HepG2 (cell line): Measurements from ENCODE around the gene PPAN. TPM values are rescaled to one million over a fixed set of nuclear protein-coding genes. Genes with fewer than 3 reads are reported as not detected.

ENCODE experiments used
- ARNT2 ChIP-seq: sonication (generic); formaldehyde crosslinking; IDR thresholded peaks from 2 replicates; pipeline ENCODE4 v1.8.0; 2022; ENCODE audit warnings: mild to moderate bottlenecking, low read depth, missing genetic modification reagents, moderate library complexity
- BCL6 ChIP-seq: IDR thresholded peaks from 2 replicates; pipeline ENCODE4 v1.6.1; 2016; ENCODE audit warnings: missing genetic modification reagents, missing compliant biosample characterization
- GFI1 ChIP-seq: sonication (generic); formaldehyde crosslinking; IDR thresholded peaks from 2 replicates; pipeline ENCODE4 v1.5.0; 2020; ENCODE audit warnings: missing genetic modification reagents, mild to moderate bottlenecking, borderline replicate concordance
- HOXA7 ChIP-seq: sonication (generic); formaldehyde crosslinking; IDR thresholded peaks from 2 replicates; pipeline ENCODE4 v1.8.1; 2022; ENCODE audit warnings: mild to moderate bottlenecking, missing genetic modification reagents, moderate library complexity
- NR2F1 ChIP-seq, 2 experiments: fragments of 450-650 bp in 1 of 2; formaldehyde crosslinking in 1 of 2; IDR thresholded peaks; 2 replicates each; pipeline versions ENCODE4 v1.5.0 to v1.6.1; 2016 to 2020; ENCODE audit warnings: mild to moderate bottlenecking in 1 of 2, missing compliant biosample characterization in 1 of 2, missing genetic modification reagents in 1 of 2, moderate library complexity in 1 of 2
- SRF ChIP-seq: IDR thresholded peaks from 2 replicates; pipeline ENCODE4 v1.6.1; 2011; ENCODE audit warnings: mild to moderate bottlenecking, low read depth, low read length, moderate library complexity
- ZNF563 ChIP-seq: sonication (generic); formaldehyde crosslinking; IDR thresholded peaks from 2 replicates; pipeline ENCODE4 v1.8.0; 2022; ENCODE audit warnings: mild to moderate bottlenecking, moderate library complexity, missing genetic modification reagents
- ZSCAN31 ChIP-seq: sonication (generic); formaldehyde crosslinking; IDR thresholded peaks from 2 replicates; pipeline ENCODE4 v1.5.0; 2020; ENCODE audit warnings: low read depth, mild to moderate bottlenecking, missing genetic modification reagents
- polyA plus RNA-seq, 8 experiments: library from polyadenylated mRNA; depleted of rRNA in 3 of 8; stranded (reverse) in 7 of 8; unstranded in 1 of 8; fragments of >200 nt; fragmentation: Illumina TruSeq in 4 of 8; extraction: Trizol in 4 of 8; gene quantifications; 2 replicates each; pipeline versions ENCODE4 v1.2.1 to v1.2.3, GENCODE V29; 2011 to 2016; ENCODE audit warnings: low read depth in 4 of 8, missing spikeins in 1 of 8, mixed read lengths in 1 of 8; ENCODE audit not compliant: insufficient read depth in 1 of 8
- total RNA-seq, 5 experiments: library from RNA; depleted of rRNA; stranded (reverse); fragments of >200 nt; fragmentation: Illumina TruSeq; extraction: Trizol; gene quantifications; 2 replicates each; pipeline ENCODE4 v1.2.3, GENCODE V29; 2016; ENCODE audit warnings: low read depth in 1 of 5
- TF ChIP-seq, protein P1 (sequence below): sonication (generic); formaldehyde crosslinking; IDR thresholded peaks from 2 replicates; pipeline ENCODE4 v1.4.0; 2020; ENCODE audit warnings: missing genetic modification reagents
- TF ChIP-seq, protein P2 (sequence below): sonication (generic); formaldehyde crosslinking; IDR thresholded peaks from 2 replicates; pipeline ENCODE4 v1.5.0; 2020; ENCODE audit warnings: missing genetic modification reagents
- TF ChIP-seq, protein P3 (sequence below): sonication (generic); formaldehyde crosslinking; IDR thresholded peaks from 2 replicates; pipeline ENCODE4 v1.5.1; 2020; ENCODE audit warnings: mild to moderate bottlenecking, missing genetic modification reagents, moderate library complexity
- TF ChIP-seq, protein P4 (sequence below): sonication (generic); formaldehyde crosslinking; IDR thresholded peaks from 2 replicates; pipeline ENCODE4 v1.4.0; 2020; ENCODE audit warnings: mild to moderate bottlenecking, missing genetic modification reagents
- TF ChIP-seq, protein P5 (sequence below): sonication (generic); formaldehyde crosslinking; IDR thresholded peaks from 2 replicates; pipeline ENCODE4 v1.5.0; 2020; ENCODE audit warnings: mild to moderate bottlenecking, missing genetic modification reagents
- TF ChIP-seq, protein P6 (sequence below): sonication (generic); formaldehyde crosslinking; IDR thresholded peaks from 2 replicates; pipeline ENCODE4 v1.4.0; 2020; ENCODE audit warnings: missing genetic modification reagents

Gene PPAN
- total and polyA plus RNA-seq, 2 of the 13 experiments (the other 11 are each of a cell fraction or from before 2014, with no cell fraction given), result 36.2 to 41.9 TPM

DNA sequence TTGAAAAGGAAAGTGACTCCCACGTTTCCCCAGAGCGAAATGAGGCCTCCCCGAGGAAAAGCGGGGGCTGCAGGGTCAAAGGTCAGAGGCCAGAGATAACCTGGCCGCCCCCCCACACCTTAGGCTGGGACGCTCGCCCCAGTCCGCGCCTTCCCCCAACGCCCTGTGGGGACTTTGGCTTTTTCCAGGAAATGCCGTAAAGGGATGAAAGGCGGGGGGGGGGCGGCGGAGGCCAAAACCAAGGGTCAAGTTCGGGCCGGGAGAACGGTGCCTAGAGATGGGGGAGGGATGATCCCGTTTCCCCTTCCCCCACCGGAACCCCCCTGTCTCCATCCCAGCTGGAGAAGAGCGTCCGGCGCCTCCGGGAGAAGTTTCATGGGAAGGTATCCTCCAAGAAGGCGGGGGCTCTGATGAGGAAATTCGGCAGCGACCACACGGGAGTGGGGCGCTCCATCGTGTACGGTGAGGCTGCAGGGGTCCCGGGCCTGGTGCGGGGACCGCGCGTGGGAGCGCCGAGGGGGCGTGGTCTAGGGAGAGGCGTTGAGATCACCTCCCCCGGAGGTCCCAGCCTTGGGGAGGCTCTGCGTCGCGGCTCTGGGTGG, 19.5 kb upstream of the PPAN start (continued):
- TF ChIP-seq HOXA7, result no peak
- TF ChIP-seq SRF, result 0 out of 2 replicates have a peak, but pooled peaks have one; percentile 29
- TF ChIP-seq, protein P1, sequence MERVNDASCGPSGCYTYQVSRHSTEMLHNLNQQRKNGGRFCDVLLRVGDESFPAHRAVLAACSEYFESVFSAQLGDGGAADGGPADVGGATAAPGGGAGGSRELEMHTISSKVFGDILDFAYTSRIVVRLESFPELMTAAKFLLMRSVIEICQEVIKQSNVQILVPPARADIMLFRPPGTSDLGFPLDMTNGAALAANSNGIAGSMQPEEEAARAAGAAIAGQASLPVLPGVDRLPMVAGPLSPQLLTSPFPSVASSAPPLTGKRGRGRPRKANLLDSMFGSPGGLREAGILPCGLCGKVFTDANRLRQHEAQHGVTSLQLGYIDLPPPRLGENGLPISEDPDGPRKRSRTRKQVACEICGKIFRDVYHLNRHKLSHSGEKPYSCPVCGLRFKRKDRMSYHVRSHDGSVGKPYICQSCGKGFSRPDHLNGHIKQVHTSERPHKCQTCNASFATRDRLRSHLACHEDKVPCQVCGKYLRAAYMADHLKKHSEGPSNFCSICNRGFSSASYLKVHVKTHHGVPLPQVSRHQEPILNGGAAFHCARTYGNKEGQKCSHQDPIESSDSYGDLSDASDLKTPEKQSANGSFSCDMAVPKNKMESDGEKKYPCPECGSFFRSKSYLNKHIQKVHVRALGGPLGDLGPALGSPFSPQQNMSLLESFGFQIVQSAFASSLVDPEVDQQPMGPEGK, result peak; percentile 94
- TF ChIP-seq ZSCAN31 (CRISPR knock-in tag), result peak; percentile 12; the same call in 1 of the 2 replicates
- TF ChIP-seq GFI1 (CRISPR knock-in tag), result peak; percentile 58; the same call in 1 of the 2 replicates
- TF ChIP-seq, protein P2, sequence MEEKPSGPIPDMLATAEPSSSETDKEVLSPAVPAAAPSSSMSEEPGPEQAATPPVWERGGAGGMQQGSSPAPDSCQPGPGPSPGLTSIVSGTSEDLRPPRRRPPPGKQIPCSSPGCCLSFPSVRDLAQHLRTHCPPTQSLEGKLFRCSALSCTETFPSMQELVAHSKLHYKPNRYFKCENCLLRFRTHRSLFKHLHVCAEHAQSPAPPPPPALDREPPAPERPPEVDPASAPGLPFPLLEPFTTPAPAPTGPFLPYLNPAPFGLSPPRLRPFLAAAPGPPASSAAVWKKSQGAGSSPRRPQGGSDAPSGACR (CRISPR knock-in tag), result peak; percentile 61; the same call in 1 of the 2 replicates
- 0 out of 2 replicates have a peak, but pooled peaks have one; percentile 70 for TF ChIP-seq ZNF563
- TF ChIP-seq NR2F1 (CRISPR knock-in tag; IDR thresholded peaks at IDR 0.05), result peak; percentile 68 to 89
- TF ChIP-seq, protein P3, sequence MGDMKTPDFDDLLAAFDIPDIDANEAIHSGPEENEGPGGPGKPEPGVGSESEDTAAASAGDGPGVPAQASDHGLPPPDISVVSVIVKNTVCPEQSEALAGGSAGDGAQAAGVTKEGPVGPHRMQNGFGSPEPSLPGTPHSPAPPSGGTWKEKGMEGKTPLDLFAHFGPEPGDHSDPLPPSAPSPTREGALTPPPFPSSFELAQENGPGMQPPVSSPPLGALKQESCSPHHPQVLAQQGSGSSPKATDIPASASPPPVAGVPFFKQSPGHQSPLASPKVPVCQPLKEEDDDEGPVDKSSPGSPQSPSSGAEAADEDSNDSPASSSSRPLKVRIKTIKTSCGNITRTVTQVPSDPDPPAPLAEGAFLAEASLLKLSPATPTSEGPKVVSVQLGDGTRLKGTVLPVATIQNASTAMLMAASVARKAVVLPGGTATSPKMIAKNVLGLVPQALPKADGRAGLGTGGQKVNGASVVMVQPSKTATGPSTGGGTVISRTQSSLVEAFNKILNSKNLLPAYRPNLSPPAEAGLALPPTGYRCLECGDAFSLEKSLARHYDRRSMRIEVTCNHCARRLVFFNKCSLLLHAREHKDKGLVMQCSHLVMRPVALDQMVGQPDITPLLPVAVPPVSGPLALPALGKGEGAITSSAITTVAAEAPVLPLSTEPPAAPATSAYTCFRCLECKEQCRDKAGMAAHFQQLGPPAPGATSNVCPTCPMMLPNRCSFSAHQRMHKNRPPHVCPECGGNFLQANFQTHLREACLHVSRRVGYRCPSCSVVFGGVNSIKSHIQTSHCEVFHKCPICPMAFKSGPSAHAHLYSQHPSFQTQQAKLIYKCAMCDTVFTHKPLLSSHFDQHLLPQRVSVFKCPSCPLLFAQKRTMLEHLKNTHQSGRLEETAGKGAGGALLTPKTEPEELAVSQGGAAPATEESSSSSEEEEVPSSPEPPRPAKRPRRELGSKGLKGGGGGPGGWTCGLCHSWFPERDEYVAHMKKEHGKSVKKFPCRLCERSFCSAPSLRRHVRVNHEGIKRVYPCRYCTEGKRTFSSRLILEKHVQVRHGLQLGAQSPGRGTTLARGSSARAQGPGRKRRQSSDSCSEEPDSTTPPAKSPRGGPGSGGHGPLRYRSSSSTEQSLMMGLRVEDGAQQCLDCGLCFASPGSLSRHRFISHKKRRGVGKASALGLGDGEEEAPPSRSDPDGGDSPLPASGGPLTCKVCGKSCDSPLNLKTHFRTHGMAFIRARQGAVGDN (CRISPR knock-in tag), result peak; percentile 83
- TF ChIP-seq ARNT2 (CRISPR knock-in tag), result 0 out of 2 replicates have a peak, but pooled peaks have one; percentile 29
- TF ChIP-seq, protein P4, sequence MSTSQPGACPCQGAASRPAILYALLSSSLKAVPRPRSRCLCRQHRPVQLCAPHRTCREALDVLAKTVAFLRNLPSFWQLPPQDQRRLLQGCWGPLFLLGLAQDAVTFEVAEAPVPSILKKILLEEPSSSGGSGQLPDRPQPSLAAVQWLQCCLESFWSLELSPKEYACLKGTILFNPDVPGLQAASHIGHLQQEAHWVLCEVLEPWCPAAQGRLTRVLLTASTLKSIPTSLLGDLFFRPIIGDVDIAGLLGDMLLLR (CRISPR knock-in tag), result no peak
- peak; percentile 92 for TF ChIP-seq BCL6 (CRISPR knock-in tag)
- TF ChIP-seq, protein P5, sequence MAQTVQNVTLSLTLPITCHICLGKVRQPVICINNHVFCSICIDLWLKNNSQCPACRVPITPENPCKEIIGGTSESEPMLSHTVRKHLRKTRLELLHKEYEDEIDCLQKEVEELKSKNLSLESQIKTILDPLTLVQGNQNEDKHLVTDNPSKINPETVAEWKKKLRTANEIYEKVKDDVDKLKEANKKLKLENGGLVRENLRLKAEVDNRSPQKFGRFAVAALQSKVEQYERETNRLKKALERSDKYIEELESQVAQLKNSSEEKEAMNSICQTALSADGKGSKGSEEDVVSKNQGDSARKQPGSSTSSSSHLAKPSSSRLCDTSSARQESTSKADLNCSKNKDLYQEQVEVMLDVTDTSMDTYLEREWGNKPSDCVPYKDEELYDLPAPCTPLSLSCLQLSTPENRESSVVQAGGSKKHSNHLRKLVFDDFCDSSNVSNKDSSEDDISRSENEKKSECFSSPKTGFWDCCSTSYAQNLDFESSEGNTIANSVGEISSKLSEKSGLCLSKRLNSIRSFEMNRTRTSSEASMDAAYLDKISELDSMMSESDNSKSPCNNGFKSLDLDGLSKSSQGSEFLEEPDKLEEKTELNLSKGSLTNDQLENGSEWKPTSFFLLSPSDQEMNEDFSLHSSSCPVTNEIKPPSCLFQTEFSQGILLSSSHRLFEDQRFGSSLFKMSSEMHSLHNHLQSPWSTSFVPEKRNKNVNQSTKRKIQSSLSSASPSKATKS (CRISPR knock-in tag), result no peak
- TF ChIP-seq, protein P6, sequence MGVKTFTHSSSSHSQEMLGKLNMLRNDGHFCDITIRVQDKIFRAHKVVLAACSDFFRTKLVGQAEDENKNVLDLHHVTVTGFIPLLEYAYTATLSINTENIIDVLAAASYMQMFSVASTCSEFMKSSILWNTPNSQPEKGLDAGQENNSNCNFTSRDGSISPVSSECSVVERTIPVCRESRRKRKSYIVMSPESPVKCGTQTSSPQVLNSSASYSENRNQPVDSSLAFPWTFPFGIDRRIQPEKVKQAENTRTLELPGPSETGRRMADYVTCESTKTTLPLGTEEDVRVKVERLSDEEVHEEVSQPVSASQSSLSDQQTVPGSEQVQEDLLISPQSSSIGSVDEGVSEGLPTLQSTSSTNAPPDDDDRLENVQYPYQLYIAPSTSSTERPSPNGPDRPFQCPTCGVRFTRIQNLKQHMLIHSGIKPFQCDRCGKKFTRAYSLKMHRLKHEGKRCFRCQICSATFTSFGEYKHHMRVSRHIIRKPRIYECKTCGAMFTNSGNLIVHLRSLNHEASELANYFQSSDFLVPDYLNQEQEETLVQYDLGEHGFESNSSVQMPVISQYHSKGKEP (CRISPR knock-in tag), result no peak
